ENCODE measurements around the gene EIF4E1B. TPM values are rescaled to one million over a fixed set of nuclear protein-coding genes. Genes with fewer than 3 reads are reported as not detected.
A peak's percentile ranks its signal among the peaks of the same experiment; 100 is the strongest.

EIF4E1B gene
- total and polyA plus RNA-seq, 2 experiments from 2014 or later, result 0.17 TPM; not detected in 1

DNA sequence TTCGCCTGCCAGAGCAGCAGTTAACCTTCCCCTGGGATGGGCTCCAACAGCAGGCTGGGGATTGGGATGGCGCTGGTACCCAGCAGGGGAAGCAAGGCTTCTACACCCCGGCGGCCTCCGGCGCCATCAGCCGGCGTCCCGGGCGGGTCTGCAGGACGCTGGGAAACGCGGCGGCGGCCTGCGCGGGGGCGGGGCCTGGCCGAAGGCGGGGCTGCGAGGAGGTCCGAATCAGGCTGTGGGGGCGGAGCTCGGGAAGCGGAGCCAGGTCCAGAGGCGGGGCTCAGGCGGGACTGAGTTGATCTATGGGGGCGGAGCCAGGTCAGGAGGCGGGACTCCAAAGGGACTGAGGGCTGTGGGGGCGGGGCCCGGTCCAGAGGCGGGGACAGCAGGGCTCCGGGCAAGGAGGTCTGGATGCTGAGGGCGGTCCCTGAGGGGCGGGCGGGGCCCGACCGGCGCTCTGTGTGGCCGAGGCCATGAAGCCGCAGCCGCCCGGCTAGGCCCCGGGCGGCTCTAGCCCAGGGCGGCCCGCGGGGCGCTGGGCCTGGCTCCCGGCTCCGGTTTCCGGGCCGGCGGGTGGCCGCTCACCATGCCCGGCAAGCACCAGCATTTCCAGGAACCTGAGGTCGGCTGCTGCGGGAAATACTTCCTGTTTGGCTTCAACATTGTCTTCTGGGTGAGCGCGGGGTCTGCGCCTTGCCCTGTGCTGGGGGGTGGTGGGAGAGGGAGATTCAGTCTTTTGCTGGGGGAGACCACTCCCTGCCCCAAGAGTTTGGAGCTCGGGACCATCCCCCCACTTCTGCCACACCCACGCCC is 16.8 kb downstream of the EIF4E1B start, which contains the start of gene TSPAN17:
TSS of gene TSPAN17 (plus strand) at position 455 of the 813 bp plus-strand sequence. CDS start at position 587, 132 bp downstream.
- peaks cover 7% of the 10 kb centered on the region for H3K27me3 Mint-ChIP-seq (ENCODE audit: insufficient read depth, low read depth, poor library complexity)
- H3K4me1 Mint-ChIP-seq, result peaks cover 53% of the 10 kb centered on the region
- H3K36me3 Mint-ChIP-seq (ENCODE audit: low read depth), result no peaks in the 10 kb centered on the region; the same call in 2 of the 3 replicates
- 0 out of 2 replicates have a peak, but pooled peaks cover 5% of the 10 kb centered on the region for H3F3A ChIP-seq (replicated peaks; ENCODE audit: low read depth)
- no peaks in the 10 kb centered on the region; the same call in 1 of the 2 replicates for H3K9me2 ChIP-seq (ENCODE audit: insufficient read depth)
- H3K4me2 ChIP-seq, result peak within 1 kb of the TSS; percentile 94
- no peak for TF ChIP-seq ZNF331 (CRISPR knock-in tag; IDR thresholded peaks at IDR 0.05; ENCODE audit: low read depth)
- TF ChIP-seq, protein P1, sequence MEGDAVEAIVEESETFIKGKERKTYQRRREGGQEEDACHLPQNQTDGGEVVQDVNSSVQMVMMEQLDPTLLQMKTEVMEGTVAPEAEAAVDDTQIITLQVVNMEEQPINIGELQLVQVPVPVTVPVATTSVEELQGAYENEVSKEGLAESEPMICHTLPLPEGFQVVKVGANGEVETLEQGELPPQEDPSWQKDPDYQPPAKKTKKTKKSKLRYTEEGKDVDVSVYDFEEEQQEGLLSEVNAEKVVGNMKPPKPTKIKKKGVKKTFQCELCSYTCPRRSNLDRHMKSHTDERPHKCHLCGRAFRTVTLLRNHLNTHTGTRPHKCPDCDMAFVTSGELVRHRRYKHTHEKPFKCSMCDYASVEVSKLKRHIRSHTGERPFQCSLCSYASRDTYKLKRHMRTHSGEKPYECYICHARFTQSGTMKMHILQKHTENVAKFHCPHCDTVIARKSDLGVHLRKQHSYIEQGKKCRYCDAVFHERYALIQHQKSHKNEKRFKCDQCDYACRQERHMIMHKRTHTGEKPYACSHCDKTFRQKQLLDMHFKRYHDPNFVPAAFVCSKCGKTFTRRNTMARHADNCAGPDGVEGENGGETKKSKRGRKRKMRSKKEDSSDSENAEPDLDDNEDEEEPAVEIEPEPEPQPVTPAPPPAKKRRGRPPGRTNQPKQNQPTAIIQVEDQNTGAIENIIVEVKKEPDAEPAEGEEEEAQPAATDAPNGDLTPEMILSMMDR (conservative IDR thresholded peaks at IDR 0.05; ENCODE audit: low read depth in 2 of 2), result peak in 1 of 2 experiments; percentile 50; a peak in 2 of 4 replicates
- TF ChIP-seq CREB1 (CRISPR knock-in tag; IDR thresholded peaks at IDR 0.05; ENCODE audit: low read depth), result peak; percentile 68
- peak; percentile 95 for TF ChIP-seq POLR2AphosphoS5 (IDR thresholded peaks at IDR 0.05; ENCODE audit: low read depth)
- no peaks in the 10 kb centered on the region for H3K27me3 ChIP-seq (ENCODE audit: insufficient read depth)
- H3K4me1 ChIP-seq (ENCODE audit: insufficient read depth), result peaks cover 15% of the 10 kb centered on the region
- H3K27ac Mint-ChIP-seq, result peak within 1 kb of the TSS; percentile 93
- H3K4me3 ChIP-seq, result peak within 1 kb of the TSS; percentile 89
- peak within 1 kb of the TSS; percentile 93 for H2AFZ ChIP-seq
- peak within 1 kb of the TSS; percentile 28; the same call in 1 of the 2 replicates for H3K27ac ChIP-seq (ENCODE audit: low read depth)
- H3K36me3 ChIP-seq (ENCODE audit: insufficient read depth), result no peaks in the 10 kb centered on the region
- DNase-seq (ENCODE audit: low spot score) (peak; percentile 100), ATAC-seq (peak; percentile 87)
- no peaks in the 10 kb centered on the region; the same call in 2 of the 3 replicates for H3K9me3 Mint-ChIP-seq
- no peaks in the 10 kb centered on the region for H4K20me1 ChIP-seq (replicated peaks; ENCODE audit: insufficient read depth)
- H3K4me3 Mint-ChIP-seq, result peak within 1 kb of the TSS; percentile 91
- H3K79me2 ChIP-seq (replicated peaks; ENCODE audit: insufficient read depth), result peaks cover 35% of the 10 kb centered on the region

DNA sequence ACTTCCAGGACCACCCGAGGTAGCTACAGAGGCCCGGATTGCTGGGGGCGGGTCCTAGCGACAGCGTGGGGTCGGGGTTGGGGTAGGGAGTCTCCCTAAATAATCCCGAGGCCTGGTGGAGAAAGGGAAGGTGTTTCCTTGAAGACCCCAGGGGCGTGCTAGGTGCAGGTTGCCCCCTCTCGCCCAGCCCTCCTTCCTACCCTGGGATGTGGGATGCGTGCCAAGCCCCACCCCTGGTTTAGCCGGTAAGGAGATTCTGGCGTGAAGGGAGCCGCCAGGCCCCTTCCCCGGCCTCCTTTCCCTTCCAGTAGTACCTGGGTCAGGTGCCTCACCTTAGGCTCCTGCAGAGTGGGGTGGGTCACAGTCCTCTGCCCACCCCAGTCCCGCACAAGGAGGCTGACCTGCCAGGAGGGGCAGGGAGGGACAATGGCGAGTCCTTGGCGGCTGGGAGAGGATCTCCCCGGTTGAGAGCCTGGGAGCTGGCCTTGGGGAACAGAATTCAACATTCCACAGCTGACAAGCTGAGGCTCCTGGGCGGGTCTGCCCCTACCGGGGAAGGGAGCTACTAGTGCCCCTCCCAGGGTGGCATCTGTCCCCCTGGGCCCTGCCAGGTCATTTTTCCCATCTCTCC is 17.5 kb downstream of the EIF4E1B start:
- peaks cover 15% of the 10 kb centered on the region for H3K4me1 ChIP-seq (ENCODE audit: insufficient read depth)
- no peak overlapping the region for H3K27ac Mint-ChIP-seq
- H3K27ac ChIP-seq (ENCODE audit: low read depth), result no peak overlapping the region; the same call in 1 of the 2 replicates
- no peaks in the 10 kb centered on the region for H3K36me3 ChIP-seq (ENCODE audit: insufficient read depth)
- H3K79me2 ChIP-seq (replicated peaks; ENCODE audit: insufficient read depth), result peaks cover 35% of the 10 kb centered on the region
- peak; percentile 43 for DNase-seq (ENCODE audit: low spot score)
- H4K20me1 ChIP-seq (replicated peaks; ENCODE audit: insufficient read depth), result no peaks in the 10 kb centered on the region
- peak overlapping the region; percentile 91 for H3K4me3 Mint-ChIP-seq
- no peaks in the 10 kb centered on the region; the same call in 2 of the 3 replicates for H3K9me3 Mint-ChIP-seq
- H3K4me2 ChIP-seq, result peak overlapping the region; percentile 94
- H3K27me3 ChIP-seq (ENCODE audit: insufficient read depth), result no peaks in the 10 kb centered on the region
- H3K27me3 Mint-ChIP-seq (ENCODE audit: insufficient read depth, low read depth, poor library complexity), result peaks cover 7% of the 10 kb centered on the region
- H3F3A ChIP-seq (replicated peaks; ENCODE audit: low read depth), result 0 out of 2 replicates have a peak, but pooled peaks cover 5% of the 10 kb centered on the region
- H3K9me2 ChIP-seq (ENCODE audit: insufficient read depth), result no peaks in the 10 kb centered on the region; the same call in 1 of the 2 replicates
- H3K4me1 Mint-ChIP-seq, result peaks cover 48% of the 10 kb centered on the region
- peak overlapping the region; percentile 89 for H3K4me3 ChIP-seq
- ATAC-seq, result peak; percentile 17
- no peaks in the 10 kb centered on the region; the same call in 2 of the 3 replicates for H3K36me3 Mint-ChIP-seq (ENCODE audit: low read depth)
- peak overlapping the region; percentile 85; the same call in 1 of the 2 replicates for H2AFZ ChIP-seq
- TF ChIP-seq CREB1 (CRISPR knock-in tag; IDR thresholded peaks at IDR 0.05; ENCODE audit: low read depth), result no peak
- no peak for TF ChIP-seq STAT1 (IDR thresholded peaks at IDR 0.05; ENCODE audit: unreplicated experiment)
- TF ChIP-seq, protein P1 (conservative IDR thresholded peaks at IDR 0.05; ENCODE audit: low read depth in 2 of 2), result no peak
- TF ChIP-seq JUNB (IDR thresholded peaks at IDR 0.05; ENCODE audit: unreplicated experiment), result no peak
- no peak for TF ChIP-seq NANOG (IDR thresholded peaks at IDR 0.05; ENCODE audit: borderline replicate concordance)
- TF ChIP-seq ZNF331 (CRISPR knock-in tag; IDR thresholded peaks at IDR 0.05; ENCODE audit: low read depth), result no peak
- TF ChIP-seq, protein P2, sequence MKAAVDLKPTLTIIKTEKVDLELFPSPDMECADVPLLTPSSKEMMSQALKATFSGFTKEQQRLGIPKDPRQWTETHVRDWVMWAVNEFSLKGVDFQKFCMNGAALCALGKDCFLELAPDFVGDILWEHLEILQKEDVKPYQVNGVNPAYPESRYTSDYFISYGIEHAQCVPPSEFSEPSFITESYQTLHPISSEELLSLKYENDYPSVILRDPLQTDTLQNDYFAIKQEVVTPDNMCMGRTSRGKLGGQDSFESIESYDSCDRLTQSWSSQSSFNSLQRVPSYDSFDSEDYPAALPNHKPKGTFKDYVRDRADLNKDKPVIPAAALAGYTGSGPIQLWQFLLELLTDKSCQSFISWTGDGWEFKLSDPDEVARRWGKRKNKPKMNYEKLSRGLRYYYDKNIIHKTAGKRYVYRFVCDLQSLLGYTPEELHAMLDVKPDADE (IDR thresholded peaks at IDR 0.05), result no peak
- no peak for TF ChIP-seq POLR2AphosphoS5 (IDR thresholded peaks at IDR 0.05; ENCODE audit: low read depth)
- TF ChIP-seq, protein P3, sequence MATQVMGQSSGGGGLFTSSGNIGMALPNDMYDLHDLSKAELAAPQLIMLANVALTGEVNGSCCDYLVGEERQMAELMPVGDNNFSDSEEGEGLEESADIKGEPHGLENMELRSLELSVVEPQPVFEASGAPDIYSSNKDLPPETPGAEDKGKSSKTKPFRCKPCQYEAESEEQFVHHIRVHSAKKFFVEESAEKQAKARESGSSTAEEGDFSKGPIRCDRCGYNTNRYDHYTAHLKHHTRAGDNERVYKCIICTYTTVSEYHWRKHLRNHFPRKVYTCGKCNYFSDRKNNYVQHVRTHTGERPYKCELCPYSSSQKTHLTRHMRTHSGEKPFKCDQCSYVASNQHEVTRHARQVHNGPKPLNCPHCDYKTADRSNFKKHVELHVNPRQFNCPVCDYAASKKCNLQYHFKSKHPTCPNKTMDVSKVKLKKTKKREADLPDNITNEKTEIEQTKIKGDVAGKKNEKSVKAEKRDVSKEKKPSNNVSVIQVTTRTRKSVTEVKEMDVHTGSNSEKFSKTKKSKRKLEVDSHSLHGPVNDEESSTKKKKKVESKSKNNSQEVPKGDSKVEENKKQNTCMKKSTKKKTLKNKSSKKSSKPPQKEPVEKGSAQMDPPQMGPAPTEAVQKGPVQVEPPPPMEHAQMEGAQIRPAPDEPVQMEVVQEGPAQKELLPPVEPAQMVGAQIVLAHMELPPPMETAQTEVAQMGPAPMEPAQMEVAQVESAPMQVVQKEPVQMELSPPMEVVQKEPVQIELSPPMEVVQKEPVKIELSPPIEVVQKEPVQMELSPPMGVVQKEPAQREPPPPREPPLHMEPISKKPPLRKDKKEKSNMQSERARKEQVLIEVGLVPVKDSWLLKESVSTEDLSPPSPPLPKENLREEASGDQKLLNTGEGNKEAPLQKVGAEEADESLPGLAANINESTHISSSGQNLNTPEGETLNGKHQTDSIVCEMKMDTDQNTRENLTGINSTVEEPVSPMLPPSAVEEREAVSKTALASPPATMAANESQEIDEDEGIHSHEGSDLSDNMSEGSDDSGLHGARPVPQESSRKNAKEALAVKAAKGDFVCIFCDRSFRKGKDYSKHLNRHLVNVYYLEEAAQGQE (IDR thresholded peaks at IDR 0.05; ENCODE audit: unreplicated experiment), result no peak
- TF ChIP-seq EZH2phosphoT487 (IDR thresholded peaks at IDR 0.05; ENCODE audit: unreplicated experiment), result no peak
- TF ChIP-seq ZNF114 (CRISPR knock-in tag; IDR thresholded peaks at IDR 0.05), result no peak
